CD4-positive, alpha-beta T cell (primary cell): ENCODE data around the gene KIAA1328. TPM values are rescaled to one million over a fixed set of nuclear protein-coding genes. Genes with fewer than 3 reads are reported as not detected.

ENCODE experiments used
- ATAC-seq: fragments of 200-7000 bp; cut with Tn5 transposase; one replicate; pipeline ENCODE4 v1.10.0; 2022; ENCODE audit warnings: mild to moderate bottlenecking; ENCODE audit not compliant: poor library complexity
- CTCF ChIA-PET: fragments of 350-600 bp; sonication (Branson Sonifier 250); formaldehyde crosslinking; loops from one replicate; lab custom pipeline; 2021; ENCODE audit warnings: antibody characterized with exemption, inconsistent platforms; lab: Charles Lee
- POLR2A ChIA-PET: fragments of 350-600 bp; sonication (Branson Sonifier 250); formaldehyde crosslinking; loops from one replicate; lab custom pipeline; 2021; ENCODE audit warnings: antibody characterized with exemption, inconsistent platforms; lab: Charles Lee
- DNase-seq, 14 experiments: peaks; one replicate each; pipeline ENCODE4 v3.0.0-alpha.2; 2013 to 2020; ENCODE audit warnings: mixed read lengths in 2 of 14
- H3K27ac ChIP-seq, 2 donors: one replicate each; pipeline versions ENCODE4 v1.5.1 to v1.7.0; 2013; ENCODE audit warnings: low read length in 2 of 2, low read depth in 1 of 2, mild to moderate bottlenecking in 1 of 2
- H3K27me3 ChIP-seq, 2 experiments: 1 replicate in 1 of 2; 2 replicates in 1 of 2; pipeline versions ENCODE4 v1.6.1 to v1.7.0; 2013; ENCODE audit warnings: low read length in 2 of 2, control low read depth in 1 of 2, mild to moderate bottlenecking in 1 of 2, moderate library complexity in 1 of 2; ENCODE audit not compliant: insufficient read depth in 2 of 2, control insufficient read depth in 1 of 2
- H3K36me3 ChIP-seq: one replicate; pipeline ENCODE4 v1.6.1; 2013; ENCODE audit warnings: low read length, control low read depth; ENCODE audit not compliant: insufficient read depth
- H3K4me1 ChIP-seq: one replicate; pipeline ENCODE4 v1.6.1; 2013; ENCODE audit warnings: low read length, control low read depth; ENCODE audit not compliant: insufficient read depth
- H3K4me3 ChIP-seq: one replicate; pipeline ENCODE4 v1.5.1; 2013; ENCODE audit warnings: mild to moderate bottlenecking, low read length, moderate library complexity
- H3K9me3 ChIP-seq, 2 experiments: 1 replicate in 1 of 2; 2 replicates in 1 of 2; pipeline versions ENCODE4 v1.6.1 to v1.7.0; 2013; ENCODE audit warnings: low read length in 2 of 2, mild to moderate bottlenecking in 2 of 2, control low read depth in 1 of 2, moderate library complexity in 1 of 2; ENCODE audit not compliant: control insufficient read depth in 1 of 2, insufficient read depth in 1 of 2
- H3K27ac Mint-ChIP-seq: one replicate; pipeline ENCODE4 v1.8.0; 2020; ENCODE audit warnings: mixed read lengths
- H3K27me3 Mint-ChIP-seq: one replicate; pipeline ENCODE4 v1.8.0; 2021; ENCODE audit warnings: mixed read lengths
- H3K36me3 Mint-ChIP-seq: one replicate; pipeline ENCODE4 v1.8.0; 2021; ENCODE audit warnings: low read depth, mixed read lengths
- H3K4me1 Mint-ChIP-seq: one replicate; pipeline ENCODE4 v1.8.0; 2021; ENCODE audit warnings: low read depth, mixed read lengths
- H3K4me3 Mint-ChIP-seq: one replicate; pipeline ENCODE4 v1.8.0; 2020; ENCODE audit warnings: mild to moderate bottlenecking, mixed read lengths
- H3K9me3 Mint-ChIP-seq: one replicate; pipeline ENCODE4 v1.8.0; 2020; ENCODE audit warnings: mixed read lengths
- CTCF ChIP-seq: fragments of 200-600 bp; IDR thresholded peaks from one replicate; pipeline ENCODE4 v1.8.0; 2022; ENCODE audit warnings: antibody characterized with exemption, mild to moderate bottlenecking
- intact Hi-C, 2 experiments: fragments of 100-400 bp; cut with DNase I in 1 of 2; cut with micrococcal nuclease in 1 of 2; formaldehyde crosslinking; loops; one replicate each; pipeline versions ENCODE4 v1.15.1 to v1.9.0; 2023 to 2025; cut with DNase I, micrococcal nuclease
- total RNA-seq, 174 experiments: library from RNA in 2 of 174; stranded (reverse) in 2 of 174; gene quantifications; one replicate each; pipeline ENCODE4 v1.2.3 and lab custom pipeline; 2021 to 2026

The KIAA1328 gene
- total RNA-seq, 2 experiments from 2014 or later = 8.7 to 9.4 TPM

GRCh38 chr18:36812678-36813077 lies 16.2 kb upstream of the KIAA1328 start:
- H3K27ac Mint-ChIP-seq = no peak overlapping the region

GRCh38 chr18:36813101-36813775 lies 15.7 kb upstream of the KIAA1328 start:
- peaks cover 45% of the 10 kb centered on the region for H3K36me3 ChIP-seq
- Mint-ChIP-seq H3K36me3 (peaks cover 67% of the 10 kb centered on the region), H3K27ac (peak overlapping the region; percentile 41), H3K27me3 (no peaks in the 10 kb centered on the region), H3K9me3 (no peaks in the 10 kb centered on the region), H3K4me3 (no peak overlapping the region), H3K4me1 (peaks cover 14% of the 10 kb centered on the region)
- CTCF ChIA-PET = no interaction called here
- intact Hi-C loops = no loop called here
- H3K9me3 ChIP-seq = no peaks in the 10 kb centered on the region
- H3K4me1 ChIP-seq = peaks cover 2% of the 10 kb centered on the region
- H3K27ac ChIP-seq = no peak overlapping the region
- POLR2A ChIA-PET = interaction anchor here (1.6 kb wide), 1 partner anchor 17 kb away, joined by 3 read pairs; no protein-coding TSS in a partner anchor
- ATAC-seq (no peak), DNase-seq (no peak)
- H3K4me3 ChIP-seq = no peak overlapping the region
- no peak for TF ChIP-seq CTCF
- H3K27me3 ChIP-seq = no peaks in the 10 kb centered on the region

More at GRCh38 chr18:36812678-36813077, 16.2 kb upstream of the KIAA1328 start:
- CTCF ChIA-PET = no interaction called here
- POLR2A ChIA-PET = interaction anchor here (1.7 kb wide), 1 partner anchor 16 kb away, joined by 6 read pairs; the partner anchor contains the start of genes KIAA1328 and TPGS2
- DNase-seq (no peak), ATAC-seq (no peak)
- TF ChIP-seq CTCF = no peak
- peaks cover 43% of the 10 kb centered on the region for H3K36me3 ChIP-seq
- Mint-ChIP-seq H3K36me3 (peaks cover 66% of the 10 kb centered on the region), H3K27me3 (no peaks in the 10 kb centered on the region), H3K4me1 (peaks cover 14% of the 10 kb centered on the region), H3K4me3 (no peak overlapping the region), H3K9me3 (no peaks in the 10 kb centered on the region)
- no peak overlapping the region for H3K27ac ChIP-seq
- H3K9me3 ChIP-seq = no peaks in the 10 kb centered on the region
- H3K4me3 ChIP-seq = no peak overlapping the region
- no peaks in the 10 kb centered on the region for H3K27me3 ChIP-seq
- peaks cover 2% of the 10 kb centered on the region for H3K4me1 ChIP-seq
- intact Hi-C loops = no loop called here

GRCh38 chr18:36813824-36814223 lies 15.1 kb upstream of the KIAA1328 start:
- H3K27ac Mint-ChIP-seq = peak overlapping the region; percentile 16
- no peak for ATAC-seq
- POLR2A ChIA-PET = interaction anchor here (1.6 kb wide), 1 partner anchor 16 kb away, joined by 3 read pairs; no protein-coding TSS in a partner anchor
- TF ChIP-seq CTCF = no peak
- intact Hi-C loops = no loop called here
- CTCF ChIA-PET = no interaction called here
- H3K9me3 ChIP-seq = no peaks in the 10 kb centered on the region
- DNase-seq = no peak
- no peaks in the 10 kb centered on the region for H3K27me3 ChIP-seq
- H3K36me3 Mint-ChIP-seq = peaks cover 65% of the 10 kb centered on the region
- no peaks in the 10 kb centered on the region for H3K27me3 Mint-ChIP-seq
- H3K4me1 Mint-ChIP-seq = peaks cover 14% of the 10 kb centered on the region
- no peak overlapping the region for H3K4me3 Mint-ChIP-seq
- peaks cover 2% of the 10 kb centered on the region for H3K4me1 ChIP-seq
- no peaks in the 10 kb centered on the region for H3K9me3 Mint-ChIP-seq
- no peak overlapping the region for H3K27ac ChIP-seq
- H3K4me3 ChIP-seq = no peak overlapping the region
- H3K36me3 ChIP-seq = peaks cover 51% of the 10 kb centered on the region
